ENCODE measurements around the gene EMD.

EMD gene

DNA sequence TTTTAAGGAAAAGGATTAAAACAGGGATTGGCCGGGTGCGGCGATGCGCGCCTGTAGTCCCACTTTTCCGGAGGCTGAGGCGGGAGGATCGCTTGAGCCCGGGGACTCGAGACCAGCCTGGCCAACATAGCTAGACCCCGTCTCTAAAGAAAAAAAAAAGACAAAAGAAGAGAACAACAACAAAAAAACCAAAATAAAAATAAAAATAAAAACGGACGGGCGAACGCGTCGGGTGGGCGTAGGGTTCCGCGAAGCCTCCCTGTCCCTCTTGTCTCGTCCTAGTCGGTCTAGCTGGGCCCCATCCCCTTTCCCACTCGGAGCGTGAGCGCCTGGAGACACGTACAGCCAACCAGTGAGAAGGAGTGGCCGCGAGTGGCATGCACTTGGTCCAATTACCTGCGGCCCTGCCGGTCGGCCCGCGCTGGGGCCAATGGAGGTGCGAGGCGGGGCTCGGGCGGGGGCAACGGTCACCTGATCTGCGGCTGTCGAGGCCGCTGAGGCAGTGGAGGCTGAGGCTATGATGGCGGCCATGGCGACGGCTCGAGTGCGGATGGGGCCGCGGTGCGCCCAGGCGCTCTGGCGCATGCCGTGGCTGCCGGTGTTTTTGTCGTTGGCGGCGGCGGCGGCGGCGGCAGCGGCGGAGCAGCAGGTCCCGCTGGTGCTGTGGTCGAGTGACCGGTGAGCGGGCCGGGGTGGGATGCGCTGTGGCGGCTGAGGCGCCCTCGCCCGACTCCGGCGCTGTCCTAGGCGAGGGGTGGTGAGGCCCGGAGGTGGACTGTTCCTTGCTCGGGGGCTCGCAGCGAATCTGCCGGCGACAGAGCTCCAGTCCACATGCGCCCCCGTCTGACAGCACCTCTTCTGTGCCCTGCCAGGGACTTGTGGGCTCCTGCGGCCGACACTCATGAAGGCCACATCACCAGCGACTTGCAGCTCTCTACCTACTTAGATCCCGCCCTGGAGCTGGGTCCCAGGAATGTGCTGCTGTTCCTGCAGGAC lies 49.4 kb downstream of the EMD start, which contains the start of gene ATP6AP1:
Gene ATP6AP1, plus strand, starts transcription at position 502 of the 996 bp plus-strand sequence. Its CDS starts 16 bp downstream, at position 518.
- H3K4me1 Mint-ChIP-seq, result peaks cover 25% of the 10 kb centered on the region
- peak within 1 kb of the TSS; percentile 78 for H3K27ac Mint-ChIP-seq (ENCODE audit: low read depth)
- no peaks in the 10 kb centered on the region for H3K27me3 Mint-ChIP-seq
- DNase-seq (ENCODE audit: low spot score in 2 of 2) (peak; percentile 65 to 80), ATAC-seq (replicated peaks; ENCODE audit: extremely low read depth, poor library complexity, severe bottlenecking) (peak; percentile 98)
- H3K4me3 Mint-ChIP-seq, result peak within 1 kb of the TSS; percentile 77
- no peaks in the 10 kb centered on the region for H3K9me3 Mint-ChIP-seq
- H3K36me3 Mint-ChIP-seq (ENCODE audit: insufficient read depth), result peaks cover 6% of the 10 kb centered on the region

DNA sequence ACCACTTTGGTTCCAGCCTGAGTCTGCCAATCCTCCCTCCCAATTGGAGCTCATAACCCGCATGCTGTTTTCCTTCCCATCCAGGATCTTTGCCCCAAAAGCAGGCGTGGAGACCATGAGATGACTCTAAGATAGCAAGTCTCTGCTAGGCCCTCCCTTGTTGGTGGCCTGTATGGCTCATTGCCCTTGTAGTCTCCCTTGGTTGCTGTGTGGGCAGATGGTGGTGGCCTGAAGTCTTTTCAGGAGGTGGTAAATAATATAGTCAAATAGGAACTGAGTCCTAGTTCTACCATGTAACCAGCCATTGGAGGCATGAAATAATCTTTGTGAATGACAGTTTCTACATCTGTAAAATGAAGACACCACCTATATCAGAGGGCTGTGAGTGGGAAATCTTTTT lies 50.6 kb downstream of the EMD start:
- H3K4me1 Mint-ChIP-seq, result peaks cover 25% of the 10 kb centered on the region
- no peak for DNase-seq (ENCODE audit: low spot score in 2 of 2)
- peaks cover 6% of the 10 kb centered on the region for H3K36me3 Mint-ChIP-seq (ENCODE audit: insufficient read depth)
- peak overlapping the region; percentile 77 for H3K4me3 Mint-ChIP-seq
- no peaks in the 10 kb centered on the region for H3K27me3 Mint-ChIP-seq
- no peak for ATAC-seq (replicated peaks; ENCODE audit: extremely low read depth, poor library complexity, severe bottlenecking)
- H3K27ac Mint-ChIP-seq (ENCODE audit: low read depth), result no peak overlapping the region
- no peaks in the 10 kb centered on the region for H3K9me3 Mint-ChIP-seq

DNA sequence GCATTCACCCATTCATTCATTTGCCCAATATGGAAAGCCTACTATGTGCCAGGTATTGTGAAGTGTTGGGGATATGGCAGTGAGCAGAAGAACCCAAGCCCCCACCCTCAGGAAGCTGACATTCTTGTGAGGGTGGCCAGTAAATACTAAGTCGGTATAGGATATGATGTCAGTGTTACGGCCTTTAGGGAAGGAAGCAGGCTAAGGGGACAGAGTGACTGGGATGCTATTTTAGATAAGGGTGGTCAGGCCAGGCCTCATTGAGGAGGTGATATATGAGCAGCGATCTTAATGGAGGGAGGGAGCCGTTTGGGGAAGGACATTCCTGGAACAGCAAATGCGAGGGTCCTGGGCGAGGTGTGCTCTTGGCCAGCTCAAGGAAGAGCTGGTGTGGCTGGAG lies 51.4 kb downstream of the EMD start:
- Mint-ChIP-seq H3K4me3 (no peak overlapping the region), H3K27me3 (no peaks in the 10 kb centered on the region), H3K4me1 (peaks cover 25% of the 10 kb centered on the region), H3K9me3 (no peaks in the 10 kb centered on the region), H3K36me3 (ENCODE audit: insufficient read depth) (peaks cover 10% of the 10 kb centered on the region), H3K27ac (ENCODE audit: low read depth) (no peak overlapping the region)
- ATAC-seq (replicated peaks; ENCODE audit: extremely low read depth, poor library complexity, severe bottlenecking), result no peak
- DNase-seq (ENCODE audit: low spot score in 2 of 2), result no peak

DNA sequence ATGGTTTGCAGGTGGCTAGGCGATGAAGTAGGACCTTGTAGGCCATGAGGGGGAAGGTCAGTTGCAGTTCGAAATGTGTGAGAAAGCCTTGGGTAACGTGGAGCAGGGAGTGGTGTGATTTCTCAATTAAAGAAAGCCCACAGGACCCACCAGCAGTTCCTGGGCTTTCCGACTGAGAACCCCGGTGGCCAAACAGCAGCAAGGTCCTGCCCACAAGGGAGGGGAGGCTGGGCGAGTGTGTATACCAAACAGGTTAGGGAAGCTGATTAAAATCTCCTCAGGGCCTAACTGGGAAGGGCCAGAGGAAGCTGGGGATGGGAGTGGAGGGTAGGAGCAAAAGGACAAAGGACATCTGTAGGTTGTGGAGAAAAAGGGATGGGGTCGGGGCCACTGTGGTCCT lies 51.8 kb downstream of the EMD start:
- H3K36me3 Mint-ChIP-seq (ENCODE audit: insufficient read depth), result peaks cover 10% of the 10 kb centered on the region
- no peak overlapping the region for H3K27ac Mint-ChIP-seq (ENCODE audit: low read depth)
- no peak overlapping the region for H3K4me3 Mint-ChIP-seq
- H3K27me3 Mint-ChIP-seq, result no peaks in the 10 kb centered on the region
- H3K9me3 Mint-ChIP-seq, result no peaks in the 10 kb centered on the region
- no peak for DNase-seq (ENCODE audit: low spot score in 2 of 2)
- ATAC-seq (replicated peaks; ENCODE audit: extremely low read depth, poor library complexity, severe bottlenecking), result no peak
- peaks cover 28% of the 10 kb centered on the region for H3K4me1 Mint-ChIP-seq

All from central memory CD8-positive, alpha-beta T cell (primary cell).